Measurements from ENCODE around the gene SRRT.

The SRRT gene

GRCh38 chr7:100882785-100883526, 8.1 kb downstream of the SRRT start:
- DNase-seq: no peak

- peak; percentile 67 for DNase-seq
Observed at GRCh38 chr7:100884736-100885439, 10.0 kb downstream of the SRRT start.

- DNase-seq: no peak
Observed at GRCh38 chr7:100885440-100886141, 10.7 kb downstream of the SRRT start.

- DNase-seq: no peak
Observed at GRCh38 chr7:100886142-100886935, 11.4 kb downstream of the SRRT start.

- no peak for DNase-seq
Observed at GRCh38 chr7:100886936-100887515, 12.1 kb downstream of the SRRT start.

- peak; percentile 78 for DNase-seq
Observed at GRCh38 chr7:100887516-100888290, 12.8 kb downstream of the SRRT start.

- no peak for DNase-seq
Observed at GRCh38 chr7:100888291-100888987, 13.5 kb downstream of the SRRT start.

GRCh38 chr7:100888988-100889750, 14.3 kb downstream of the SRRT start, which contains the start of gene UFSP1:
Gene UFSP1 (minus strand): TSS chr7:100889715. CDS start chr7:100889271, 444 bp downstream.
- no peak for DNase-seq

GRCh38 chr7:100890653-100891567, 16.0 kb downstream of the SRRT start:
- no peak for DNase-seq

GRCh38 chr7:100891568-100892247, 16.8 kb downstream of the SRRT start:
- DNase-seq: no peak

- no peak for DNase-seq
Observed at GRCh38 chr7:100892364-100893317, 17.7 kb downstream of the SRRT start.

- DNase-seq: no peak
Observed at GRCh38 chr7:100893318-100893895, 18.5 kb downstream of the SRRT start.

GRCh38 chr7:100893910-100894721, 19.2 kb downstream of the SRRT start:
- no peak for DNase-seq

- DNase-seq: peak; percentile 34
Observed at GRCh38 chr7:100894860-100895700, 20.2 kb downstream of the SRRT start.

- no peak for DNase-seq
Observed at GRCh38 chr7:100895701-100895955, 20.7 kb downstream of the SRRT start, which contains the start of gene ACHE. Gene ACHE (minus strand): TSS chr7:100895888. CDS start chr7:100894232, 1,656 bp downstream.
